ENCODE data around the gene WDR44. TPM values are rescaled to one million over a fixed set of nuclear protein-coding genes. Genes with fewer than 3 reads are reported as not detected.

Gene WDR44
- total RNA-seq, 2 donors from 2014 or later = 26.3 to 36.3 TPM

DNA sequence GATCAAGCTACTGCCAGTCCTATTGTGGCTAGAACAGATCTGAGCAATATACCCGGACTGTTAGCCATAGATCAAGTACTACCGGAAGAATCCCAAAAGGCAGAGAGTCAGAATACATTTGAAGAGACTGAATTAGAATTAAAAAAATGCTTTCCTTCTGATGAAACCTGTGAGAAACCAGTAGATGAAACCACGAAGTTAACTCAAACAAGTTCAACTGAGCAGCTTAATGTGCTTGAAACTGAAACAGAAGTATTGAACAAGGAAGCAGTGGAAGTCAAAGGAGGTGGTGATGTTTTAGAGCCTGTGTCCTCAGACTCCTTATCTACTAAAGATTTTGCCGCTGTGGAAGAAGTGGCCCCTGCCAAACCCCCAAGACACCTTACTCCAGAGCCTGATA lies 46.8 kb downstream of the WDR44 start:
- 100% methylated on average over 1 to 4 of the region's 4 CpGs for WGBS, 2 experiments (ENCODE audit: insufficient coverage in 1 of 2, insufficient read length in 1 of 2)
- TF ChIP-seq, protein P1, sequence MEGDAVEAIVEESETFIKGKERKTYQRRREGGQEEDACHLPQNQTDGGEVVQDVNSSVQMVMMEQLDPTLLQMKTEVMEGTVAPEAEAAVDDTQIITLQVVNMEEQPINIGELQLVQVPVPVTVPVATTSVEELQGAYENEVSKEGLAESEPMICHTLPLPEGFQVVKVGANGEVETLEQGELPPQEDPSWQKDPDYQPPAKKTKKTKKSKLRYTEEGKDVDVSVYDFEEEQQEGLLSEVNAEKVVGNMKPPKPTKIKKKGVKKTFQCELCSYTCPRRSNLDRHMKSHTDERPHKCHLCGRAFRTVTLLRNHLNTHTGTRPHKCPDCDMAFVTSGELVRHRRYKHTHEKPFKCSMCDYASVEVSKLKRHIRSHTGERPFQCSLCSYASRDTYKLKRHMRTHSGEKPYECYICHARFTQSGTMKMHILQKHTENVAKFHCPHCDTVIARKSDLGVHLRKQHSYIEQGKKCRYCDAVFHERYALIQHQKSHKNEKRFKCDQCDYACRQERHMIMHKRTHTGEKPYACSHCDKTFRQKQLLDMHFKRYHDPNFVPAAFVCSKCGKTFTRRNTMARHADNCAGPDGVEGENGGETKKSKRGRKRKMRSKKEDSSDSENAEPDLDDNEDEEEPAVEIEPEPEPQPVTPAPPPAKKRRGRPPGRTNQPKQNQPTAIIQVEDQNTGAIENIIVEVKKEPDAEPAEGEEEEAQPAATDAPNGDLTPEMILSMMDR (conservative IDR thresholded peaks at IDR 0.05) = no peak
- Mint-ChIP-seq H3K4me1 (no peaks in the 10 kb centered on the region), H3K36me3 (ENCODE audit: low read depth) (peaks cover 29% of the 10 kb centered on the region), H3K27ac (no peak overlapping the region), H3K27me3 (ENCODE audit: insufficient read depth) (no peaks in the 10 kb centered on the region), H3K4me3 (no peak overlapping the region), H3K9me3 (peaks cover 10% of the 10 kb centered on the region)
- no peak for DNase-seq
- no peak overlapping the region for H3K27ac ChIP-seq (ENCODE audit: low read depth, low read length)
- no peak overlapping the region for H3K9ac ChIP-seq (ENCODE audit: extremely low read depth, low read length, poor library complexity, severe bottlenecking)
- H3K36me3 ChIP-seq (ENCODE audit: control insufficient read depth, insufficient read depth, low read length) = peaks cover 71% of the 10 kb centered on the region
- no peak overlapping the region for H3K4me3 ChIP-seq (ENCODE audit: low read length)
- H3K27me3 ChIP-seq (ENCODE audit: control insufficient read depth, insufficient read depth, low read length, poor library complexity, severe bottlenecking) = no peaks in the 10 kb centered on the region
- H3K9me3 ChIP-seq (ENCODE audit: control insufficient read depth, low read length) = no peaks in the 10 kb centered on the region
- H3K4me1 ChIP-seq (ENCODE audit: control insufficient read depth, insufficient read depth, low read length) = no peaks in the 10 kb centered on the region

DNA sequence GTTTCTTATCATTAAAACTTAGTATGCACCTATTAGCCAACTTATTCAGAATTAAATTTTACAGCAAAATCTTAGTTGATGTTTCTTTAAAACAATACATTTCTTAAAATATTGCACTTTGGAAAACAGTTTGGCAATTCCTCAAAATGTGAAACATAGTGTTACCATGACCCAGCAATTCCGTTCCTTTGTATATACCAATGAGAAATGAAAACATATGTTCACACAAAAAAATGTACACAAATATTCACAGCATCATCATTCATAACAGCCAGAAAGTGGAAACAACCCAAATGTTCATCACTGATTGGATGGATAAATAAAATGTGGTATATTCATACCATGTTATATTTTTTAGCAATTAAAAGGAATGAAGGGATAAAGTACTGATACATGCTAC lies 50.2 kb downstream of the WDR44 start:
- Mint-ChIP-seq H3K27ac (no peak overlapping the region), H3K27me3 (ENCODE audit: insufficient read depth) (no peaks in the 10 kb centered on the region), H3K4me1 (no peaks in the 10 kb centered on the region), H3K36me3 (ENCODE audit: low read depth) (peaks cover 45% of the 10 kb centered on the region), H3K9me3 (peaks cover 14% of the 10 kb centered on the region), H3K4me3 (no peak overlapping the region)
- no peaks in the 10 kb centered on the region for H3K9me3 ChIP-seq (ENCODE audit: control insufficient read depth, low read length)
- no peak overlapping the region for H3K9ac ChIP-seq (ENCODE audit: extremely low read depth, low read length, poor library complexity, severe bottlenecking)
- no peaks in the 10 kb centered on the region for H3K27me3 ChIP-seq (ENCODE audit: control insufficient read depth, insufficient read depth, low read length, poor library complexity, severe bottlenecking)
- peaks cover 73% of the 10 kb centered on the region for H3K36me3 ChIP-seq (ENCODE audit: control insufficient read depth, insufficient read depth, low read length)
- H3K27ac ChIP-seq (ENCODE audit: low read depth, low read length) = no peak overlapping the region
- no peak overlapping the region for H3K4me3 ChIP-seq (ENCODE audit: low read length)
- 100% methylated on average over 1 of the region's 1 CpG; no CpG with 5 or more reads in 1 of the 2 experiments for WGBS, 2 experiments (ENCODE audit: insufficient coverage in 1 of 2, insufficient read length in 1 of 2)
- DNase-seq = no peak
- TF ChIP-seq, protein P1 (conservative IDR thresholded peaks at IDR 0.05) = no peak
- no peaks in the 10 kb centered on the region for H3K4me1 ChIP-seq (ENCODE audit: control insufficient read depth, insufficient read depth, low read length)

DNA sequence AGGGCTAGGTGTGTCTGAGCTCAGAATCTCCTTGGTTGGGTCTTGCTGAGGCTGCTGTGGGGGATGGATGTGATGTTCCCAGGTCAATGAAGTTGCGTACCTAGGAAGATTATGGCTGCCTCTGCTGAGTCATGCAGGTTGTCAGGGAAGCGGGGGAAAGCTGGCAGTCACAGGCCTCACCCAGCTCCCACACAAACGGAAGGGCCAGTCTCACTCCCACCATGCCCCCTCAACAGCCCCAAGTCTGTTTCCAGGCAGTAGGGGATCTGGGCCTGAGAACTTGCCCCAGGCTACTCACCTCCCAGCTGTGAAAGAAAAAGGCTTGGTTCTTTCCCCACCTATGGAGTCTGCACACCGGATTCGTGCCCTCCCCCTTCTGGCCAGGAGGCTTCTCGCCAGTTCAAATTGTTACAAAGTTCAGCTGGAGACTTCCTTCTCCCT lies 72.9 kb downstream of the WDR44 start:
- WGBS, 2 experiments (ENCODE audit: insufficient coverage in 1 of 2, insufficient read length in 1 of 2) = 67% methylated on average over 6 of the region's 6 CpGs; no CpG with 5 or more reads in 1 of the 2 experiments
- peaks cover 53% of the 10 kb centered on the region for H3K9me3 Mint-ChIP-seq
- peak; percentile 69 for DNase-seq
- no peak overlapping the region for H3K4me3 Mint-ChIP-seq
- TF ChIP-seq, protein P1 (conservative IDR thresholded peaks at IDR 0.05) = peak; percentile 15
- H3K36me3 ChIP-seq (ENCODE audit: control insufficient read depth, insufficient read depth, low read length) = peaks cover 32% of the 10 kb centered on the region
- peak overlapping the region; percentile 96 for H3K27ac Mint-ChIP-seq
- no peak overlapping the region for H3K4me3 ChIP-seq (ENCODE audit: low read length)
- H3K27ac ChIP-seq (ENCODE audit: low read depth, low read length) = no peak overlapping the region
- peak overlapping the region; percentile 25 for H3K9ac ChIP-seq (ENCODE audit: extremely low read depth, low read length, poor library complexity, severe bottlenecking)
- H3K4me1 Mint-ChIP-seq = peaks cover 32% of the 10 kb centered on the region
- H3K4me1 ChIP-seq (ENCODE audit: control insufficient read depth, insufficient read depth, low read length) = no peaks in the 10 kb centered on the region
- no peaks in the 10 kb centered on the region for H3K27me3 Mint-ChIP-seq (ENCODE audit: insufficient read depth)
- H3K36me3 Mint-ChIP-seq (ENCODE audit: low read depth) = peaks cover 39% of the 10 kb centered on the region
- no peaks in the 10 kb centered on the region for H3K9me3 ChIP-seq (ENCODE audit: control insufficient read depth, low read length)
- H3K27me3 ChIP-seq (ENCODE audit: control insufficient read depth, insufficient read depth, low read length, poor library complexity, severe bottlenecking) = no peaks in the 10 kb centered on the region

Data from endodermal cell (in vitro differentiated cells).